GM21529 (cell line): ENCODE data around the gene PIM1.
"Not testable (repeated sequence)": the region's sequence is repeated elsewhere in the genome, so short reads cannot be mapped to it uniquely, and the experiment has no call there.

Experiments used
- ATAC-seq: cut with Tn5 transposase; IDR thresholded peaks from one replicate; pipeline ENCODE4 v1.9.1; 2021; ENCODE audit not compliant: unreplicated experiment

PIM1 gene

GRCh38 chr6:37169496-37170272 lies at the start of gene PIM1:
PIM1 (plus strand) TSS chr6:37170152; CDS start chr6:37170576, 424 bp downstream.
- peak; percentile 60 for ATAC-seq

- no peak for ATAC-seq
Measured at GRCh38 chr6:37121556-37121955, 48.4 kb upstream of the PIM1 start.

- no peak for ATAC-seq
Measured at GRCh38 chr6:37122861-37123260, 47.1 kb upstream of the PIM1 start.

- ATAC-seq = no peak
Measured at GRCh38 chr6:37123957-37124729, 45.8 kb upstream of the PIM1 start.

- ATAC-seq = no peak
Measured at GRCh38 chr6:37125774-37126492, 44.0 kb upstream of the PIM1 start.

- no peak for ATAC-seq
Measured at GRCh38 chr6:37126493-37126958, 43.4 kb upstream of the PIM1 start.

GRCh38 chr6:37126961-37127616 lies 42.9 kb upstream of the PIM1 start:
- ATAC-seq = no peak

- ATAC-seq = no peak
Measured at GRCh38 chr6:37127961-37128862, 41.7 kb upstream of the PIM1 start.

- ATAC-seq = not testable (repeated sequence)
Measured at GRCh38 chr6:37128863-37129443, 41.0 kb upstream of the PIM1 start.

GRCh38 chr6:37129566-37129965 lies 40.4 kb upstream of the PIM1 start:
- ATAC-seq = no peak

GRCh38 chr6:37130704-37131103 lies 39.2 kb upstream of the PIM1 start:
- ATAC-seq = no peak

GRCh38 chr6:37131104-37131959 lies 38.6 kb upstream of the PIM1 start:
- no peak for ATAC-seq

GRCh38 chr6:37131960-37132253 lies 38.0 kb upstream of the PIM1 start:
- no peak for ATAC-seq

- no peak for ATAC-seq
Measured at GRCh38 chr6:37134036-37134395, 35.9 kb upstream of the PIM1 start.

- no peak for ATAC-seq
Measured at GRCh38 chr6:37134396-37135191, 35.4 kb upstream of the PIM1 start.

- ATAC-seq = no peak
Measured at GRCh38 chr6:37135835-37136694, 33.9 kb upstream of the PIM1 start.

- ATAC-seq = no peak
Measured at GRCh38 chr6:37136821-37137200, 33.1 kb upstream of the PIM1 start.
